Esophagus muscularis mucosa (tissue), 3 donors: ENCODE data around the gene GJB4.

Source experiments
- POLR2AphosphoS5 ChIP-seq, 2 donors: sonication (generic); formaldehyde crosslinking; IDR thresholded peaks; one replicate each; pipeline ENCODE4 v1.6.1; 2017; ENCODE audit warnings: antibody characterized with exemption in 2 of 2
- TF ChIP-seq, protein P1 (sequence below), 3 experiments: fragments of 200-600 bp in 2 of 3; fragments of 450-650 bp in 1 of 3; sonication (generic) in 2 of 3; IDR thresholded peaks; one replicate each; pipeline ENCODE4 v1.5.1; 2017 to 2019; ENCODE audit warnings: antibody characterized with exemption in 3 of 3, mild to moderate bottlenecking in 2 of 3, moderate library complexity in 1 of 3

- TF ChIP-seq, protein P1, sequence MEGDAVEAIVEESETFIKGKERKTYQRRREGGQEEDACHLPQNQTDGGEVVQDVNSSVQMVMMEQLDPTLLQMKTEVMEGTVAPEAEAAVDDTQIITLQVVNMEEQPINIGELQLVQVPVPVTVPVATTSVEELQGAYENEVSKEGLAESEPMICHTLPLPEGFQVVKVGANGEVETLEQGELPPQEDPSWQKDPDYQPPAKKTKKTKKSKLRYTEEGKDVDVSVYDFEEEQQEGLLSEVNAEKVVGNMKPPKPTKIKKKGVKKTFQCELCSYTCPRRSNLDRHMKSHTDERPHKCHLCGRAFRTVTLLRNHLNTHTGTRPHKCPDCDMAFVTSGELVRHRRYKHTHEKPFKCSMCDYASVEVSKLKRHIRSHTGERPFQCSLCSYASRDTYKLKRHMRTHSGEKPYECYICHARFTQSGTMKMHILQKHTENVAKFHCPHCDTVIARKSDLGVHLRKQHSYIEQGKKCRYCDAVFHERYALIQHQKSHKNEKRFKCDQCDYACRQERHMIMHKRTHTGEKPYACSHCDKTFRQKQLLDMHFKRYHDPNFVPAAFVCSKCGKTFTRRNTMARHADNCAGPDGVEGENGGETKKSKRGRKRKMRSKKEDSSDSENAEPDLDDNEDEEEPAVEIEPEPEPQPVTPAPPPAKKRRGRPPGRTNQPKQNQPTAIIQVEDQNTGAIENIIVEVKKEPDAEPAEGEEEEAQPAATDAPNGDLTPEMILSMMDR (IDR thresholded peaks at IDR 0.05): no peak
- TF ChIP-seq POLR2AphosphoS5 (IDR thresholded peaks at IDR 0.05): no peak
These were observed 14.7 kb upstream of the GJB4 start for GRCh38 chr1:34744851-34745250.
